Measurements from ENCODE around the gene IKBKE.

Gene IKBKE

DNA sequence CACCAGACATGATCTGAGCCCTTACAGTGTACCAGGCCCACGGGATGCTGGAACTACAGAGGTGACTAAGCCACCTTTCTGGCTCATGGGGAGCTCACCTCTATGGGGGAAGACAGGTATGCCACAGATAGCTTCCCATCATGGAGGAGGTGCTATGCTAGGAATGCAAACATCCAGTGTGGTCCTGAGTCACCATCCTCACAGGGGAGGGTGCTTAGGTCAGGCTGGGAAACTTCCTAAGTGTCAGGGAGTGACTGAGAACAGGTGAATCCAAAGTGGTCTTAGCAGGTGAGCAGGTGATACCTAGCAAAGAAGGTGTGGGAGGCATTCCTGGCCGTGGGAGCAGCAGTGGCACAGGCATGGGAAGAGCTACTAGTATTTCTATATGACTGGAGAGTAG lies 28.4 kb downstream of the IKBKE start:
- DNase-seq, result no peak

DNA sequence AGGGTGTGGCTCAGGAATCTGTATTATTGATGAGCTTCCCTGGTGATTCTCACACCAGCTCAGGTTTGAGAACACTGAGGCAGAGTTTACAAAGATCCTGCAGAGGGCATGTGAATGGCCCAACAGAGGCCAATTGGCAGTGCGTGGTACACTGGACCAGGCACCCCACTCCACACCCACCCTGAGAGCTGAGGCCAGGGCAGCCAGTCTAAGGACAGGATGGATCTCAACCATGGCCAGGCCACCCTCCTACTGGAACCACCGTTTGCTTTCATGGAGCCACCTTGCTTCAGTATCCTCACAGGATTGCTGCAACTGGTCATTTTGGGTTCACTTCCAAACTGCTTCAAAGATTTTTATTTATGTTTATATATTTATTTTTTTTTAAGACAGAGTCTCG lies 29.8 kb downstream of the IKBKE start:
- DNase-seq, result no peak

- DNase-seq, result no peak
Measured at GRCh38 chr1:206501881-206502280, 31.6 kb downstream of the IKBKE start.

DNA sequence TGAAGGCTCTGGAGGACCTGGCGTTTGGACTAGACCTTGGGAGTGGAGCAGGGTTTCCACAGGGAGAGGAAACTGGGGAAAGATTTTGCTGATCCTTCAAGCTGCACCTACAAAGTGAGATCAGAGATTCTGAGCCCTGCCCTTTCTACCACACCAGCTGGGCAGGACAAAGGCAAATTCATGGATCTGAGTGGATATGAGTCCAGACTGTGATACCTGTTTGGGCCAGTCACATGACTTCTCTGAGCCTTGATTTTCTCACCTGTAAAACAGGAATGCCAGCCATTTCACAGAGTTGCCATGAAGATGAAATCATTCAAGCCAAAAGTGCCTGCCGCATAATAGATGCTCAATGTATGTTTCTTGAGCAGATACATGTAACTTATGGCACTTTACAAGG lies 32.1 kb downstream of the IKBKE start:
- no peak for DNase-seq

DNA sequence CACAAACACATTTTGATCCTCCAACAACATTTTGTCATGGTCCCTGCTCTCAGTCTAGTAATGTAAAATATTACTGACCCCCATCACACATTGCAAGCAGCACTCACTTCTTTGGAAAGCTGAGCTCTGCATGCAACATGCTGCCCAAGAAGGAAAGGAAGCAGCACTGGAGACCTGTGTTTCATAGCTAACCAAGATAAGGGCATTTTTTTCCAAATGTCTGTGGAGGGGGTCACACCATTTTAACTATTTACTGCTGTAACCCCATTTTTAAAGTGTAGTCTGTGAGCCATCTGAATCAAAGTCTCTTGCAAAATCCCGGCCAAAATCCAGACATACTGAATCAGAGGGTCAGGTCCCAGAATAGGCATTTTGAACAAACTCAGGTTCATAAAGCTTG lies 32.5 kb downstream of the IKBKE start:
- no peak for DNase-seq

- no peak for DNase-seq
Measured at GRCh38 chr1:206503591-206504362, 33.5 kb downstream of the IKBKE start.

DNA sequence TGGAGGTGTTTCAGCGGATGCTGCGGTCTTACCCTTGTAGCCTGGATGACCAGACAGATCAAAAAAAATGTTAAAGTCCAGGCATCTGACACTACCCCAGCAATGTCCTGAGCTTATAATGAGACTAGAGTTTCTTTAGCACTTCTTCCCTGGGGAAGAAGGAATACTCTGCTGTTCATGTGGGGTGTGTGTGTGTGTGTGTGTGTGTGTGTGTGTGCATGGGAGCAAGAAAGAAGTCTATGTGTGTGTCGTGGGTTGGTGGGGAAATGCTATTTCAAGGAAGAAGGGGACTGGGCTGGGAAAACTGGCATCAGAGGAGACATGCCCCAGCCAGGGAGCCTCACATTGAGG lies 34.1 kb downstream of the IKBKE start:
- no peak for DNase-seq

- DNase-seq, result no peak
Measured at GRCh38 chr1:206505702-206506355, 35.6 kb downstream of the IKBKE start.

- no peak for DNase-seq
Measured at GRCh38 chr1:206506405-206507283, 36.4 kb downstream of the IKBKE start.

DNA sequence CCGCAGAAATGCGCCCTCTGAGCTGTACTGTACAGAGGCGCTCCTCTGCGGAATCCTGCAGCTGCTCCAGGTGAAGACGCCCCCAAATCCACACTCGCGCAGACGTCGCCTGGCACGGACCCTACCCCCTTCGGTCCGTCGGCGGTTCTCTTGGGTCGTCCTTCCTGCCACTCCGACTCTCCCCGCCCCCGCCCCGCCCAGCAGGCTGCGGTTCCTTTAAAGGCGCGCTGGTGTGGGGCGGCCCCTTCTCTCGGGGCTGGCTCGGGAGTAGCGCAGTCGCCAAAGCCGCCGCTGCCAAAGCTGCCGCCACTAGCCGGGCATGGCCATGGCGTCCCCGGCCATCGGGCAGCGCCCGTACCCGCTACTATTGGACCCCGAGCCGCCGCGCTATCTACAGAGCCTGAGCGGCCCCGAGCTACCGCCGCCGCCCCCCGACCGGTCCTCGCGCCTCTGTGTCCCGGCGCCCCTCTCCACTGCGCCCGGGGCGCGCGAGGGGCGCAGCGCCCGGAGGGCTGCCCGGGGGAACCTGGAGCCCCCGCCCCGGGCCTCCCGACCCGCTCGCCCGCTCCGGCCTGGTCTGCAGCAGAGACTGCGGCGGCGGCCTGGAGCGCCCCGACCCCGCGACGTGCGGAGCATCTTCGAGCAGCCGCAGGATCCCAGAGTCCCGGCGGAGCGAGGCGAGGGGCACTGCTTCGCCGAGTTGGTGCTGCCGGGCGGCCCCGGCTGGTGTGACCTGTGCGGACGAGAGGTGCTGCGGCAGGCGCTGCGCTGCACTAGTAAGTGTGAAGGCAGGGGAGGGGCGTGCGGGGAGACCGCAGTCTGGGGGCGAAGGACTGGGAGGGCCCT lies 37.2 kb downstream of the IKBKE start, which contains the start of gene RASSF5:
TSS of gene RASSF5 (plus strand) at position 248 of the 846 bp plus-strand sequence. CDS start at position 320, 72 bp downstream.
- DNase-seq, result peak; percentile 60 to 63

GRCh38 chr1:206508130-206508889 lies 38.0 kb downstream of the IKBKE start:
- no peak for DNase-seq

- no peak for DNase-seq
Measured at GRCh38 chr1:206508956-206509355, 38.7 kb downstream of the IKBKE start.

GRCh38 chr1:206509612-206510257 lies 39.5 kb downstream of the IKBKE start:
- DNase-seq, result no peak

- no peak for DNase-seq
Measured at GRCh38 chr1:206510371-206510770, 40.1 kb downstream of the IKBKE start.

- DNase-seq, result no peak
Measured at GRCh38 chr1:206511362-206512057, 41.2 kb downstream of the IKBKE start.

DNA sequence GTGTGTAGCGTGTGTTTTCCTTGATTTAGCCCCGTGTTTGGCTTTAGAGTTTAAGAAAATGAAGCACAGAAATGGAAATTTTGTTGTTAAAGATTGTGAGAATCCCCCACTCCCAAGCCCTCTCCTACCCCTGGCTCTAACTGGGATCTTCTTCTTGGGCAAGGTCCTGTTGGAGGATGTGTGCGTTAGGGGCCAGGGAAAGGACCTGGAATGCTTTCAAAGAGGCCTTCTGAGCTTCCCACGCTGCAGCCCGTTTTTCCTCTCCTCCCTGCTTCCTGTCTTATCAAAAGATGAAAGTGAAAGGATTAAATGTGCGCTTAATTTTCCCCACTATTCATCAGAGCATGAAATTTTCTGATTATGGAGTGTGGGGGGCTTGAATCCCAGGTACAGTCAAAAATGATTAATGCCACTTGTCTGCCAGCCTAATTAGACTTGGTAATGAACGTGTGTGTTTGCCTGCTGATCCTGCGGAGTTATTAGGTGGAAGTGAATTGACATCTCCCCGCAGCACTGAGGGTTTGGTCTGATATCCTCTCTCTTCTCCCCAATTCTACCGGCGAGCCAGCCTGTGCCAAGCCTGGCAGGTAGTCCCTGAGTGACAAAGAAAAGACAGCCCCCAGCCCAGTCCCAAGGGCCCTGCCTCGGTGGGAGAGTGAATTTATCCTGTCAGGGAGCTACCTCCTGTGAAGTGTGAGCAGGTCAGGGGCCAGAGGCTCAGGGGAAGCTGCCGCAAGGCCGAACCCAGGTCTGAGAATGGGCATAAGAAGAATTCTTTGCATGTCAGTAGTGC lies 42.0 kb downstream of the IKBKE start:
- peak; percentile 28 to 42 for DNase-seq

DNA sequence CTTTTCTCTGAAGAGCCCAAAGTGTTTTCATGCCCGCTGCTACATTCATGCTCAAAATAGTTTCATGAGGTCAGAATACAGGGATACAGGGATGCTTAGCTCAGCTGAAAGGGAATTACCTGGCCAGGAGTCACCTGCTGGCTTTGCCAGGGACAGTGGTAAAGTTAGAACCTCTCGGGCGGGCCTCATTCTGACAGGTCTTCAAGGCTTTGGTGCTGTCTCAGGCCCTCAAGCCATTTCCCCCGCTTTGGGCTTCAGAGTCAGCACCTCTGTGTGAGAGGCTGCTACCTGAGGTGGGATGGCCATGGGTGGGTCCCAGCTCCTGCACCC lies 42.5 kb downstream of the IKBKE start:
- DNase-seq, result no peak

DNA sequence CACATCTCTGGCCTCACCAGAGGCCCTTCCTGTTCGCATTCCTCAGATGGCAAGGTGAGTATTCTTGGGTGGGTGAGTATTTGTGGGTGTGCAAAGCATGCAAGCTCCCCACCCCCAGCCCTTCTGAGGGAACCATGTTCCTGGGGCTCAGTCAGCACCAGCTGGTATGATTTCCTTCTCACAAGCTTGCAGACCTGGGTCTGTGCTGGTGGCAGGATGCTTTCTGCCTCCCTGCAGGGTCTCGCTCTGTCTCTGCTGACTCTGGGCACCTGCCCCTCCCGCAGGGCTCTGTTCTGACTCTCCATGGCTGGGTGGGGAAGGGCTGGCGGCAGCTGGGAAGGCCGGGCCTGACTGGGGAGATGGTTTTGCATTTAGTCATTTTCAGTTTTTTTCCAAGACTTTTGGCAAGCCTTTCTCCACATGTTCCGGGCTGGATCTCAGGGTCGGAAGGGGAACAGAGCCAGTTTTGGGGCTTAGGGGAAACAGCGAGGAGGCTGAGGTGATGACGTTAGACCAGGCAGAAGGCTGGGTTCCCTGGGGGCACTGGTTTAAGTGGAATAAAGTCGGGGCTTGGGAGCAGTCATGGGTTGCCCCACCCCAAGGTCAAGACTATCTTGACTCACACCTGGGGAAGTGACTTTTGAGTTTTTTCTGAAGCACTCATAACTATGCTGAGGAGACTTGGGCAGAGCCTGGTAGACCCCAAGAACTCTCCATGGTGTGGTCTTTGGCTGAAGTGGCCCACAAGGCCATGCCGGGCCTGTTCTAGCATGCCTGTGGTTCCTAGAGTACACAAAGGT lies 43.2 kb downstream of the IKBKE start:
- DNase-seq, result no peak

- DNase-seq, result no peak
Measured at GRCh38 chr1:206514813-206515387, 44.6 kb downstream of the IKBKE start.
